T-helper 1 cell treated with Interleukin-12 subunit alpha and Interleukin-12 subunit beta and Interleukin-4 antibody, amounts not matched to agents 30 μg/mL and 1 μg/mL, for 36 hours (primary cell): ENCODE measurements around the gene NOXA1.

ENCODE experiments used
- H3K27ac Mint-ChIP-seq: one replicate; pipeline ENCODE4 v1.8.0; 2021; ENCODE audit warnings: mild to moderate bottlenecking, mixed read lengths
- H3K27me3 Mint-ChIP-seq: one replicate; pipeline ENCODE4 v1.8.0; 2021; ENCODE audit warnings: low read depth, mixed read lengths
- H3K36me3 Mint-ChIP-seq: one replicate; pipeline ENCODE4 v1.8.0; 2021; ENCODE audit warnings: low read depth, mixed read lengths
- H3K4me1 Mint-ChIP-seq: one replicate; pipeline ENCODE4 v1.8.0; 2021; ENCODE audit warnings: low read depth, mixed read lengths
- H3K4me3 Mint-ChIP-seq: one replicate; pipeline ENCODE4 v1.8.0; 2021; ENCODE audit warnings: mild to moderate bottlenecking, moderate library complexity, mixed read lengths
- H3K9me3 Mint-ChIP-seq: one replicate; pipeline ENCODE4 v1.8.0; 2021; ENCODE audit warnings: mixed read lengths

NOXA1 gene

DNA sequence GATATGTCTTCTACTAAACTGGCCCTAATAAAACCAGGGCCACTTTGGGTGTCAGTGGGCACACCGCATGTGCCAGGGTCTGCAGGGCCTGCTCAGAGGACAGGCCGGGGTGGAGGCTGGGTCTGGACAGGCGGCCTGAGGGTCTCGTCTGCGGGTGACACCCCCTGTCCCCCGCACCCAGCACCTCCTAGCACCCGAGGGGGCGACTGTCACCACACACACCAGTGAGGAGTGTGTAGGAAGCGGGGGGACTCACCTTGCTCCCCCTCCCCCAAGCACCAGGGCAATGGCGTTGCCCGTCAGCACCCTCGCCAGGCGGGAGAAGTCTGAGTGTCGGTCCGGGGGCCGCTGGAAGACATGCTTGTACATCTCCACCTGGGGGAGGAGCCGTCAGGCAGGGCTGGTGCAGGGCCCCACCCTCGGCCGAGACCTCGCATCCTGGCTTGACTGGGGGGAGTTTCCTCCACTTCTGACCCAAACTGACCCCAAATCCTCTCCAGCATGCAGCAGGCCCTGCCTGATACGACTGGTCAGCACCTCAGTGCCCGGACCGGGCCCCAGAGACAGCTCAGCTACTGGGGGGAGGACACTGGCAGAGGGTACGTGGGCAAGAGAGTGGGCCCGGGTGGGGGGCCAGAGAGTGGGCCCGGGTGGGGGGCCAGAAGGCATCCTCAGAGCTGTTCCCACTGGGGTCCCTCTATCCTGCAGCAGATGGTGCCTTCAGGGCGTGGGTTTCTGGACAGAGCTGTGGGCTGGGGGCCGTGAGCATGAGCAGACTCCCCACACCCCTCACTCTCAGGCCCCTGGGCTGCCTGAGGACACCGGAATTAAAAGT lies 54.8 kb downstream of the NOXA1 start:
- Mint-ChIP-seq H3K27ac (no peak overlapping the region), H3K4me3 (no peak overlapping the region), H3K4me1 (peaks cover 5% of the 10 kb centered on the region), H3K9me3 (peaks cover 23% of the 10 kb centered on the region), H3K36me3 (peaks cover 3% of the 10 kb centered on the region), H3K27me3 (no peaks in the 10 kb centered on the region)

DNA sequence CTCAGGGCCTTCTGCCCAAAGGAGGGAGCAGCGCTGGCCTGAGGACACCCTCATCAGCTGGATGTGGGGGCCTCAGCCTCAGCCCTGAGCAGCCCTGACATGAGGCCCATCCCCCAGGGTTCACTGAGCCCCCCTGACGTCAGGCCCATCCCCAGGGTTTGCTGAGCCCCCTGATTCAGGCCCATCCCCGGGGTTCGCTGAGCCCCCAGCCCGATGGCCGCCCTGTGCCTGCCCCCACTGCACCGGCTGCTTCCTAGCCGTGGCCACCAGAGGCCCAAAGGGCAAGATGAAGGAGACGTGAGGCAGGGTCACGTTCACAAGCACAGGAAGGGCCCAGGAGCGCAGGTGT lies 55.4 kb downstream of the NOXA1 start:
- Mint-ChIP-seq H3K9me3 (peaks cover 19% of the 10 kb centered on the region), H3K36me3 (peaks cover 3% of the 10 kb centered on the region), H3K4me1 (peaks cover 5% of the 10 kb centered on the region)

GRCh38 chr9:137478962-137479861 lies 56.0 kb downstream of the NOXA1 start:
- H3K4me3 Mint-ChIP-seq: no peak overlapping the region
- H3K27ac Mint-ChIP-seq: no peak overlapping the region
- peaks cover 12% of the 10 kb centered on the region for H3K9me3 Mint-ChIP-seq
- no peaks in the 10 kb centered on the region for H3K27me3 Mint-ChIP-seq
- peaks cover 5% of the 10 kb centered on the region for H3K4me1 Mint-ChIP-seq
- peaks cover 3% of the 10 kb centered on the region for H3K36me3 Mint-ChIP-seq

More for the DNA sequence above, 55.4 kb downstream of the NOXA1 start:
- Mint-ChIP-seq H3K27me3 (no peaks in the 10 kb centered on the region), H3K4me3 (no peak overlapping the region), H3K27ac (no peak overlapping the region)

- H3K36me3 Mint-ChIP-seq: peaks cover 3% of the 10 kb centered on the region
- no peaks in the 10 kb centered on the region for H3K27me3 Mint-ChIP-seq
- no peak overlapping the region for H3K4me3 Mint-ChIP-seq
- H3K4me1 Mint-ChIP-seq: peaks cover 5% of the 10 kb centered on the region
- peaks cover 9% of the 10 kb centered on the region for H3K9me3 Mint-ChIP-seq
- H3K27ac Mint-ChIP-seq: no peak overlapping the region
These were observed 56.9 kb downstream of the NOXA1 start for GRCh38 chr9:137479892-137480685.

- Mint-ChIP-seq H3K4me3 (no peak overlapping the region), H3K27ac (no peak overlapping the region), H3K36me3 (no peaks in the 10 kb centered on the region), H3K27me3 (no peaks in the 10 kb centered on the region), H3K9me3 (peaks cover 4% of the 10 kb centered on the region), H3K4me1 (peaks cover 5% of the 10 kb centered on the region)
These were observed 57.8 kb downstream of the NOXA1 start for GRCh38 chr9:137480686-137481683.

- Mint-ChIP-seq H3K4me3 (no peak overlapping the region), H3K27me3 (no peaks in the 10 kb centered on the region), H3K4me1 (peaks cover 5% of the 10 kb centered on the region), H3K27ac (no peak overlapping the region), H3K9me3 (no peaks in the 10 kb centered on the region), H3K36me3 (no peaks in the 10 kb centered on the region)
These were observed 59.0 kb downstream of the NOXA1 start for GRCh38 chr9:137482094-137482781.
